Right lung (tissue), 5 donors: ENCODE measurements around the gene CYSTM1. TPM values are rescaled to one million over a fixed set of nuclear protein-coding genes. Genes with fewer than 3 reads are reported as not detected.

Experiments used
- DNase-seq, 2 donors: peaks; one replicate each; pipeline ENCODE4 v3.0.0-alpha.2; 2013
- polyA plus RNA-seq, 5 donors: library from polyadenylated mRNA; unstranded; fragments of 120-200 nt; gene quantifications; one replicate each; pipeline versions ENCODE4 v1.2.1 to v1.2.3, GENCODE V29; 2013; ENCODE audit warnings: inconsistent platforms in 1 of 5, low replicate concordance in 1 of 5; ENCODE audit not compliant: insufficient read length in 5 of 5, insufficient read depth in 1 of 5

CYSTM1 gene
- polyA plus RNA-seq, 5 donors: 31.6 to 40.7 (median 33.6) TPM

DNA sequence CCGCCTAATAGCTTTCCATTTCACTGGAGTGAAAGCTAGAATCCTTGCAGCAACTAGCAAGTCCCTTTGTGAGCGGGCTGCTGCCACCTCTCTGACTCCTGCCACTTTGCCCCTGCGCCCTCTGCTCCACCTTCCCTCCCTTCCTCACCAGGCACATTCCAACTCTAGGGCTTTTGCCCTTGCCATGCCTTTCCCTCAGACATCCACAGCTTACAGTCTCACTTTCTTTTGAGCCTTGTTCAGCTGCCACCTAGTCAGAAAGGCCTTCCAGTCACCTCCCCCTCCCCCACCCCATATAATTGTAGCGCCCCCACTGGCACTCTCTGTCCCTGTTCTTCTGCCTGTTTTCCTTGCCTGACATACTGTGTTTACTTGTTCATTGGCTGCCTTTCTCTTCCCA, 31.0 kb downstream of the CYSTM1 start:
- DNase-seq: no peak

GRCh38 chr5:140207250-140207964, 32.4 kb downstream of the CYSTM1 start:
- DNase-seq: peak in 1 of 2 donors; percentile 9

DNA sequence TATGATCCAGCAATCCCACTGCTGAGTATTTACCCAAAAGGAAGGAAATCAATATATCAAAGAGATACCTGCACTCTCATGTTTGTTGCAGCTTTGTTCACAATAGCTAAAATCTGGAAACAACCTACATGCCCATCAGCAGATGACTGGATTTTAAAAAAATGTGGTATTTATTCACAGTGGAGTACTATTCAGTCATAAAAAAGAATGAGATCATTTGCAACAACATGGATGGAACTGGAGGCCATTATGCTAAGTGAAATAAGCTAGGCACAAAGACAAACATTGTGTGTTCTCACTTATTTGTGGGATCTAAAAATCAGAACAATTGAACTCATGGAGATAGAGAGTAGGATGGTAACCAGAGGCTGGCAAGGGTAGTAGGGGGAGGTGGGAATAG, 33.1 kb downstream of the CYSTM1 start:
- no peak for DNase-seq

- DNase-seq: no peak
Observed at GRCh38 chr5:140213370-140213983, 38.5 kb downstream of the CYSTM1 start.

GRCh38 chr5:140214831-140215230, 39.8 kb downstream of the CYSTM1 start:
- DNase-seq: no peak

- no peak for DNase-seq
Observed at GRCh38 chr5:140215276-140215675, 40.3 kb downstream of the CYSTM1 start.

- DNase-seq: no peak
Observed at GRCh38 chr5:140216478-140217074, 41.6 kb downstream of the CYSTM1 start.

DNA sequence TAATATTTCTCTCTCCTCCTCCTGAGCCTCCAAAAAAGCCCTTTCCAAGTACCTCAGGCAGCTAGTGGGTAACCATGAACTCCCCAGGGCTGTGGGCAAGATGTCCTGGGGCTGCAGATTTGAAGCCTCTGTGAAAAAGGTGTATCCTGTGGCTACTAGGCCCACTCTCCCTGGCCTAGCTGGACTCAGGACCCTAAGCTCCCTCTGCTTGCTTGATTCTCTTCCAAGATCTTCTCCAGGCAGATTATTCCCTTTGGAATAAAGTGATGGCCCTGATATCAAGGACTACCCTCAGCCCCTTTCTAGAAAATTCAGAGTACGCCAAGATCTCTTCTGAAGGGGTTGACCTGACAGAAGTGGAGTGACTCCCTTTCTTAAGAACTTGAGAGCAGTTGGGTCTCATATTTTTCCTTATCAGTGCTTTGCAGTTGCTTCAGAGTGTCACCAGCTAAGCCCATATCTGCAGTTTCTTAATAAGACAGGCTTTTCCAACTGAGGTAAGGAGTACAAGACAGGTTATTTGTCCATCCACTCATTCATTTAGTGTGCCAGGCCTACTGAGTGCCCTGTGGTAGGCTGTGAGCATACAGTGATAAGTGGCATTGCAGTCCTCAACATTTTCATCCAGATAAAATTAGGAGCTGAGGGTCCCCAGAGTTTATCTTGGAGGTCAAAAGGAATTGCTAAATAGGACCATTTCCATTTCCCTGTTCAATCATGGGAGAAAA, 42.5 kb downstream of the CYSTM1 start:
- no peak for DNase-seq

GRCh38 chr5:140219068-140219991, 44.3 kb downstream of the CYSTM1 start:
- no peak for DNase-seq

- DNase-seq: no peak
Observed at GRCh38 chr5:140220032-140220697, 45.2 kb downstream of the CYSTM1 start.

DNA sequence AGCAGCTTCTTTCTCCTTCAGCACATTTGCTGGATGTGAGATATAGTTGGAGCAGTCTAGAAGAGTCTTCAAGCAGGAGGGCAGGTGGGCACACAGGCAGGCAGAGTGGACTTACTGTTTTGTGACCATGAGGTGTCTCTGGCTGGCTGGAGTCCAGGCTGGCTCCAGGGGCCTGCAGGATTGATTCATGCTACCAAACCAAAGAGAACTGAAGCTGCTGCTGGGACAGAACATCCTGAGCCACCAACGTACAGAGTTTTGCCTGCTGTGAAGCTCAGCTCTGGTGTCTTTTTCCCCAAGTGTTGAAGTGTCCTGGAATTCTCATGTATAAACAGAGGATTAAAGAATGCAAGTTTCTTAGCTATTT, 45.7 kb downstream of the CYSTM1 start:
- no peak for DNase-seq

DNA sequence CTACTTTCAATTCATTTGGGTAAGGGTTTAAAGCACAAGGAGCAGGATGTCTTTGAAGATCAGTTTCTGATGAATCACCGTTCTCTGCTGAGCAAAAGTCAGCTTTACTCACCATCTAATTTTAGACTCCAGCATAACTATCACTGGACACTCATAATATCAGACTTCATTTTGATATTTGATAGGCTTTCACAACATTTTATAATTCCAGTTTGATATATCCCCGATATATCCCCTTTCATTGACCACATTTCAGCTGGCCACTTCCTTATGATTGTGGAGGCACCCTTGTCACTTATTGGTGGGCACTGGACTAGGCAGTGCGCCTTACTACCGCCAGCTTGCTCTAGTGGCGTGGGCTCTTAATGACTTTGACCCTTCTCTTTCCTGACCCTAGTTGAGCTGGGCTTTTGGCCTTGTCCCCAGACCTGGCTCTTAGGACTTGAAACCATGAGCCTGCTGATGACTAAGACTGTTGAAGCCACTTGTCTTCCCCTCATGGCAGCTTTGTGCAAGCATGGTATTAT, 46.8 kb downstream of the CYSTM1 start:
- no peak for DNase-seq

GRCh38 chr5:140222416-140222815, 47.4 kb downstream of the CYSTM1 start:
- DNase-seq: no peak

DNA sequence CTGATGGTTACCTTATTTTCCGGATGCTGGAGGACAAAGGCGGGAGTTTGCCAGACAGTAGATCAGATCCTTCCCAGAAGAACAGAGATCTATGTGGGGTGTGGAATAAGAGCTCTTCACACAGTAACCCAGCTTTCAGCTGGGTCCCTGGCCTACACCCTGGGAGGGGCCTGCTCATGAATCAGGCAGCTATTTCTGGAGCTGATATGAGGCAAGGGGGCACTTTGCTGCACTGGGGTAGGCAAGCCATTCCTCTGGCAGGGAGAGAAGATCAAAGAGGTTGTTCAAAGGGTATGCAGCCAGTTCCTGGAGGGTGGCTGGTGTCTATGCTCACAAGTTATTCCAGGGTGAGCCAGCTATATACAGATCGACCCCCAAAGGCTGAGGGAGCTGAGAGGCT, 48.6 kb downstream of the CYSTM1 start:
- no peak for DNase-seq

DNA sequence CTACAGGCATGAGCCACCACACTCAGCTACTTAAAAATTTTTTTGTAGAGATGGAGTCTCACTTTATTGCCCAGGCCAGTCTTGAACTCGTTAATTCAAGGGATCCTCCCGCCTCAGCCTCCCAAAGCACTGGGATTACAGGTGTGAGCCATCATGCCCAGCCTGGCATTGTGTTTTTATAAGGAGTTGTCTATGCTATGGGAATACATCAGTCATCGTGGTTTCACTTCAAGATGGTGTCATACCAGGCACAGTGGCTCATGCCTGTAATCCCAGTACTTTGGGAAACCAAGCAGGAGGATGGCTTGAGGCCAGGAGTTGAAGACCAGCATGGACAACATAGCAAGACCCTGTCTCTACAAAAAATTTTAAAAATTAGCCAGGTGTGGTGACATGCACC, 49.7 kb downstream of the CYSTM1 start:
- DNase-seq: no peak

GRCh38 chr5:140225396-140225795, 50.4 kb downstream of the CYSTM1 start:
- no peak for DNase-seq

DNA sequence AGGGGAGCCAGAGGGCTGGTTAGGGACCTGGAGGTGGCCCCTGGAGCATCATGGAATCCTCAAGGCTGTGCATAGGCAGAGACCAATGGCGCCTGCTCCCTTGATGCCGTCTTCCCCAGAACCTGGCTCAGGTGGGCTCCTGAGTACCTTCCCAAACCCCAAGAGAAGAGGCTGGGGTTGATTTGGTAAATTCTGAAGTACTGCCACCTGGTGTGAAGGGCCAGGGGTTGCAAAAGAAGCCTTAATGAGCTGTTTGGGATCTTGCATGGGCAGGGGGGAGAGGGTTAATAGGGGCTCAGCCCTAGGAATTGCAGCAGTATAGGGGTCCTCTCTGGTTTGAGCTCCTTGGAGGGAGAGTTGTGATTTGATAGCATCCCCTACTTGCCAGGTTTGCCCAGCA, 52.1 kb downstream of the CYSTM1 start:
- no peak for DNase-seq

DNA sequence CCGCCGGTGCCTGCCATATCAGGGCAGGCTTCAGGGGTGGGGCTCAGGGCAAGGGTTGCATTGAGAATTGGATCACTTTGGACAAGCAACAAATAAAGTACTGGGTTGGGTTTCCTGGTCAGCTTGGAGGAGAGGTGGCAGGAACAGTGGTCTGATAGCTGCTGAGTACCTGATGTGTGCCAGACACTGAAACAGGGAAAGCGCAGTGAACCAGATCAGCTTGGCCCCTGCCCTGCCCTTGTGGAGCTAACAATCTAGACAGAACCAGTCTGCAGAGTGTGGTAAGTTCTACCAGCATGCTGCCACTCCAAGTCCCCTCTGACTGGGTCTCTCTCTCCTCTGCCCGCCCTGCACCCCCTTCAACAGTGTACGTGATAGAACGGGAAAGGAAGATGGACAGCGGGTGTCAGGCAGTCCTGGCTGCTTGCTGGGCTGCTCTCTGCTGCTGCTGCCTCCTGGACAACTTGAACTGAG, 53.4 kb downstream of the CYSTM1 start:
- DNase-seq: no peak

GRCh38 chr5:140230373-140230772, 55.4 kb downstream of the CYSTM1 start:
- no peak for DNase-seq

- DNase-seq: no peak
Observed at GRCh38 chr5:140232731-140233130, 57.7 kb downstream of the CYSTM1 start.
